GM18858 (cell line): Measurements from ENCODE around the gene SUFU.

Experiments used
- ATAC-seq: cut with Tn5 transposase; IDR thresholded peaks from one replicate; pipeline ENCODE4 v1.9.1; 2021; ENCODE audit not compliant: unreplicated experiment

The SUFU gene

DNA sequence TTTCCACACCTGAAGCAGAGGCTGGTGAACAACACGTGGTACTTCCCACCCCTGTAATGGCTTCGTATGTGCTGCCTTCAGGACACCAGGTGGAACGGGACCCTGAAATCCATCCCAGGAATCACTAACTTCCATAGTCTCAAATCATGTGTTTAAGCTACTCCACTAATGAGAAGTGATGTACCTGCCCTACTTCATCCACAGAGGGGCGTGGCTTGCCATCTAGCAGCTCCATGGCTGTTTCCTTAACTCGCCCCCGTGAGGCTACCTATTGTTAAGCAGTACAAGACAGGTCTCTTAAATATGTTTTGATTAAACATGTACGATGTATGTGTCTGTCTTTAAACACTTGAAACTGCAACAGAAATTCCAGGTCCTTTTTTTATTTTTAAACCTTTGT lies 178.6 kb downstream of the SUFU start:
- no peak for ATAC-seq

DNA sequence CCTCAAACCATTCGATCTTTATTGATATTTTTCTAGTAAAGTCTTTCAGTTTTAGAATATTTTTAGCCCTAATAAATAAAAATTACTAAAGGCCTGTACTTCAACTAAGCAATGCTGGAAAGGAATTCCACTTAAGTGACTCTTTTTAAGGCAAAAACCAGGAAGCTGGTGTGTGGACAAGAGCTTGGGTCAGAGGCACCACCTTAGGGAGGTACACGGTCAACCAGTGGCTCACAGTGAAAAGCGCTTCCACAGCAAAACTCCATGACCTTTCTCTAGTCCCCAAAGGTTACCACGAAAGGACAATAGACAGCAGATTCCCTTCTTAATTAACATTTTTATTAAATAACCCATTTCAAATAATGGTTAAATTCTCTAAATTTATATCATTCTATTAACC lies 179.2 kb downstream of the SUFU start:
- ATAC-seq, result no peak
